Lung (tissue), 12 donors: ENCODE data around the gene TDRD12. TPM values are rescaled to one million over a fixed set of nuclear protein-coding genes. Genes with fewer than 3 reads are reported as not detected.

Experiments
- ATAC-seq: fragments of 200-7000 bp; cut with Tn5 transposase; one replicate; pipeline ENCODE4 v1.9.1; 2020; ENCODE audit warnings: moderate number of reproducible peaks; ENCODE audit not compliant: insufficient read depth, low FRiP score
- DNase-seq, 3 donors: peaks; one replicate each; pipeline ENCODE4 v3.0.0-alpha.2; 2013 to 2017
- H3K27ac ChIP-seq, 2 donors: one replicate each; pipeline ENCODE4 v1.5.1; 2013; ENCODE audit warnings: mild to moderate bottlenecking in 2 of 2, moderate library complexity in 2 of 2, control low read depth in 1 of 2, inconsistent platforms in 1 of 2, low read depth in 1 of 2, low read length in 1 of 2
- H3K27me3 ChIP-seq, 3 donors: one replicate each; pipeline ENCODE4 v1.5.1; 2013; ENCODE audit warnings: low read length in 2 of 3; ENCODE audit not compliant: control insufficient read depth in 3 of 3, insufficient read depth in 3 of 3
- H3K36me3 ChIP-seq, 4 donors: one replicate each; pipeline ENCODE4 v1.5.1; 2013; ENCODE audit warnings: low read length in 4 of 4, mild to moderate bottlenecking in 1 of 4, moderate library complexity in 1 of 4; ENCODE audit not compliant: control insufficient read depth in 4 of 4, insufficient read depth in 4 of 4
- H3K4me1 ChIP-seq, 5 donors: one replicate each; pipeline ENCODE4 v1.5.1; 2013; ENCODE audit warnings: low read length in 5 of 5, mild to moderate bottlenecking in 2 of 5, moderate library complexity in 1 of 5; ENCODE audit not compliant: control insufficient read depth in 5 of 5, insufficient read depth in 5 of 5
- H3K4me3 ChIP-seq: one replicate; pipeline ENCODE4 v1.5.1; 2013; ENCODE audit warnings: mild to moderate bottlenecking, control low read depth, moderate library complexity
- H3K9ac ChIP-seq, 2 donors: one replicate each; pipeline ENCODE4 v1.5.1; 2013; ENCODE audit warnings: low read length in 2 of 2, control low read depth in 1 of 2; ENCODE audit not compliant: insufficient read depth in 1 of 2
- H3K9me3 ChIP-seq, 4 donors: one replicate each; pipeline ENCODE4 v1.5.1; 2013; ENCODE audit warnings: low read length in 3 of 4, mild to moderate bottlenecking in 1 of 4, moderate library complexity in 1 of 4; ENCODE audit not compliant: control insufficient read depth in 4 of 4, insufficient read depth in 3 of 4
- CTCF ChIP-seq: IDR thresholded peaks from 2 replicates; pipeline ENCODE4 v1.5.1; 2012; ENCODE audit warnings: mild to moderate bottlenecking; ENCODE audit errors: control extremely low read depth, extremely low read depth
- WGBS, 2 donors: extraction: QIAGEN DNeasy Blood & Tissue Kit; methylation state at CpG; one replicate each; pipeline ENCODE4 v1.1.7; 2013; 5-methylcytosine and 5-hydroxymethylcytosine counted together
- polyA plus RNA-seq, 2 donors: library from polyadenylated mRNA; stranded (reverse); fragments of 200-250 nt; gene quantifications; one replicate each; pipeline ENCODE4 v1.2.1, GENCODE V29; 2013
- total RNA-seq, 2 donors: library from RNA; depleted of rRNA in 1 of 2; stranded (reverse); fragments of >200 nt in 1 of 2; gene quantifications; one replicate each; pipeline ENCODE4 v1.2.1, GENCODE V29; 2014 to 2021
- donor health status: control.
- donor health status: control.
- donor health status: Bipolar disorder and iron deficiency.
- donor health status: healthy.
- donor health status: DM: yes; HTN: yes; CAD: no.

Gene TDRD12
- total and polyA plus RNA-seq, 4 donors = 0.08 to 0.14 (median 0.10) TPM

- TF ChIP-seq CTCF = no peak
- no peak overlapping the region for H3K9ac ChIP-seq
- H3K9me3 ChIP-seq = no peaks in the 10 kb centered on the region
- H3K4me1 ChIP-seq = no peaks in the 10 kb centered on the region
- WGBS, 2 donors = 81 to 89% methylated on average over 4 of the region's 4 CpGs
- DNase-seq (peak in 2 of 3 donors; percentile 5 to 46), ATAC-seq (no peak)
- no peaks in the 10 kb centered on the region for H3K36me3 ChIP-seq
- H3K4me3 ChIP-seq = no peak overlapping the region
- no peak overlapping the region for H3K27ac ChIP-seq
- no peaks in the 10 kb centered on the region for H3K27me3 ChIP-seq
Observed at GRCh38 chr19:32798201-32798600, 78.6 kb downstream of the TDRD12 start.

GRCh38 chr19:32800191-32800590, 80.6 kb downstream of the TDRD12 start:
- H3K36me3 ChIP-seq = no peaks in the 10 kb centered on the region
- no peak for TF ChIP-seq CTCF
- no peak overlapping the region for H3K4me3 ChIP-seq
- H3K27me3 ChIP-seq = no peaks in the 10 kb centered on the region
- ATAC-seq (no peak), DNase-seq (no peak)
- no peaks in the 10 kb centered on the region for H3K4me1 ChIP-seq
- no peaks in the 10 kb centered on the region for H3K9me3 ChIP-seq
- no peak overlapping the region for H3K27ac ChIP-seq
- H3K9ac ChIP-seq = no peak overlapping the region

- no peaks in the 10 kb centered on the region for H3K36me3 ChIP-seq
- DNase-seq = no peak
- H3K27me3 ChIP-seq = no peaks in the 10 kb centered on the region
- no peak overlapping the region for H3K27ac ChIP-seq
- TF ChIP-seq CTCF = no peak
- WGBS, 2 donors = 51 to 52% methylated on average over 4 of the region's 4 CpGs
- no peak overlapping the region for H3K4me3 ChIP-seq
- H3K9me3 ChIP-seq = no peaks in the 10 kb centered on the region
- no peaks in the 10 kb centered on the region for H3K4me1 ChIP-seq
- ATAC-seq = no peak
- no peak overlapping the region for H3K9ac ChIP-seq
Observed at GRCh38 chr19:32800754-32801153, 81.2 kb downstream of the TDRD12 start.

GRCh38 chr19:32802840-32803239, 83.3 kb downstream of the TDRD12 start:
- DNase-seq (no peak), ATAC-seq (no peak)
- 85 to 91% methylated on average over 12 of the region's 12 CpGs for WGBS, 2 donors

More at GRCh38 chr19:32802840-32803239, 83.3 kb downstream of the TDRD12 start:
- no peak overlapping the region for H3K4me3 ChIP-seq
- H3K36me3 ChIP-seq = no peaks in the 10 kb centered on the region
- no peaks in the 10 kb centered on the region for H3K4me1 ChIP-seq
- no peaks in the 10 kb centered on the region for H3K9me3 ChIP-seq
- no peaks in the 10 kb centered on the region for H3K27me3 ChIP-seq
- H3K9ac ChIP-seq = no peak overlapping the region
- no peak overlapping the region for H3K27ac ChIP-seq
- TF ChIP-seq CTCF = no peak
